ENCODE measurements around the gene KLF6.

Gene KLF6

DNA sequence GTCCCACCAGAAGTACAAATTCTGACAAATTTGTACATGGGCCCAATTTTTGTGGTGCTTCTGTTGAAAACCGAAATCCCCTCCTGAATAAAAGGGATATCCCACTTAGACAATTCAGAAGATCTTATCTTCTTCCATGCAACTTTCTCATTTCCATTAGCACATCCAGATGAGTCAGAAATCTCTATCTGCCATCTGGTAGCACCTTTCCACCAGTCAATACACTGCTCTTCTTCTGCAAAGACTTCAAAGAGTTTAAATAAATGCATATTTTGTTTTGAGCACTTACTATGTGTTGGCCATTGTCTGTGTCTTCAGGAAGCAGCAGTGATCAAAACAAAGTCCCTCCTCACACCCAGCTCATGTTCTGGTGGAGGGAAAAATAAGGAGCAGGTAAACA, 12.7 kb upstream of the KLF6 start:
- Histone ChIP-seq H3K27me3 (no peaks in the 10 kb centered on the region), H3K9me3 (no peaks in the 10 kb centered on the region; the same call in 1 of the 2 replicates), H3K36me3 (no peaks in the 10 kb centered on the region), H3K4me1 (peaks cover 17% of the 10 kb centered on the region), H3K4me3 (ENCODE audit: low read depth, low read length) (no peak overlapping the region)
- TF ChIP-seq, protein P1, sequence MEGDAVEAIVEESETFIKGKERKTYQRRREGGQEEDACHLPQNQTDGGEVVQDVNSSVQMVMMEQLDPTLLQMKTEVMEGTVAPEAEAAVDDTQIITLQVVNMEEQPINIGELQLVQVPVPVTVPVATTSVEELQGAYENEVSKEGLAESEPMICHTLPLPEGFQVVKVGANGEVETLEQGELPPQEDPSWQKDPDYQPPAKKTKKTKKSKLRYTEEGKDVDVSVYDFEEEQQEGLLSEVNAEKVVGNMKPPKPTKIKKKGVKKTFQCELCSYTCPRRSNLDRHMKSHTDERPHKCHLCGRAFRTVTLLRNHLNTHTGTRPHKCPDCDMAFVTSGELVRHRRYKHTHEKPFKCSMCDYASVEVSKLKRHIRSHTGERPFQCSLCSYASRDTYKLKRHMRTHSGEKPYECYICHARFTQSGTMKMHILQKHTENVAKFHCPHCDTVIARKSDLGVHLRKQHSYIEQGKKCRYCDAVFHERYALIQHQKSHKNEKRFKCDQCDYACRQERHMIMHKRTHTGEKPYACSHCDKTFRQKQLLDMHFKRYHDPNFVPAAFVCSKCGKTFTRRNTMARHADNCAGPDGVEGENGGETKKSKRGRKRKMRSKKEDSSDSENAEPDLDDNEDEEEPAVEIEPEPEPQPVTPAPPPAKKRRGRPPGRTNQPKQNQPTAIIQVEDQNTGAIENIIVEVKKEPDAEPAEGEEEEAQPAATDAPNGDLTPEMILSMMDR (IDR thresholded peaks at IDR 0.05; ENCODE audit: low read depth, low read length), result no peak
- no peak for DNase-seq

DNA sequence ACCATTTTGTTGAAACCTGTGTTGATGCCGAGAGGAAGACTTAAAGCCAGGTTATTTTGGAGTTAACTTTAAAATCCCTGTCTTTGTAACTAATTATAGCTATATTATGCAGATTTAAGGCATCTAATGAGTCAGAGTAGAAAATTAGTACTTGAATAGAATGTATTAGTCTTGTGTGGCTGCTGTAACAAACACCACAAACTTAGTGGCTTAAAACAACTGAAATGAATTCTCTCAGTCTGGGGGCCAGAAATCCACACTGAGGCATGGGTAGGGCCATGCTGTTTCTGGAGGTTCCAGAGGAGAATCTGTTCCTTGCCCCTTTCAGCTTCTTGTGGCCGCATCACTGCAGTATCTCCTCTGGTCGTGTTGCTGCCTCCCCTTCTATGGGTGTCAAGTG, 8.5 kb upstream of the KLF6 start:
- no peak for DNase-seq
- Histone ChIP-seq H3K36me3 (no peaks in the 10 kb centered on the region), H3K27me3 (no peaks in the 10 kb centered on the region), H3K9me3 (no peaks in the 10 kb centered on the region), H3K4me3 (ENCODE audit: low read depth, low read length) (no peak overlapping the region), H3K4me1 (no peaks in the 10 kb centered on the region)
- TF ChIP-seq, protein P1 (IDR thresholded peaks at IDR 0.05; ENCODE audit: low read depth, low read length), result no peak

DNA sequence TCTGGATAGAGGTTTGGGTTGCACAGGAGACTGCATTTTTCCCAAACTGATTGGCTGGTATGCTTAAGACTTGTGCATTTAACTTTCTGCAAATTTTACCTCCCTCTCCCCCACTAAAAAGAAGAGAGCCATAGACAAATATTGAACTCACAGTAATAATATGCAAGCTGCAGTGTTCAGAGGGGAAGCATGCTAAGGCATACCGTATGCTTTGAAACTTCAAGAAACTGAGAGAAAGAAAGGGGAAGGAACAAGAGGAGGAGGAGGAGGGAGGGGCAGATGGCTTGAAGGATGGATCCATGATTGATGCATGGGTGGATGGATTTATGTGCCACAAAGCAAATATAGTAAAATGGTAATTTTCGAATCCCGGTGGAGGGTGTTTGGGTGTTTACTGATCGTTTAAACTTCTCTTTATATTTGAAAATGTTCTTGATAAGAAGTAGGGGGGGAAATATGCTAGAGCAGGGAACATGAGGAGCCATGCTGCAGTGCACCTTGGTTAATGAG, 7.8 kb upstream of the KLF6 start:
- TF ChIP-seq, protein P1 (IDR thresholded peaks at IDR 0.05; ENCODE audit: low read depth, low read length), result no peak
- Histone ChIP-seq H3K4me1 (no peaks in the 10 kb centered on the region), H3K36me3 (no peaks in the 10 kb centered on the region), H3K9me3 (no peaks in the 10 kb centered on the region), H3K27me3 (no peaks in the 10 kb centered on the region), H3K4me3 (ENCODE audit: low read depth, low read length) (no peak overlapping the region)
- no peak for DNase-seq

DNA sequence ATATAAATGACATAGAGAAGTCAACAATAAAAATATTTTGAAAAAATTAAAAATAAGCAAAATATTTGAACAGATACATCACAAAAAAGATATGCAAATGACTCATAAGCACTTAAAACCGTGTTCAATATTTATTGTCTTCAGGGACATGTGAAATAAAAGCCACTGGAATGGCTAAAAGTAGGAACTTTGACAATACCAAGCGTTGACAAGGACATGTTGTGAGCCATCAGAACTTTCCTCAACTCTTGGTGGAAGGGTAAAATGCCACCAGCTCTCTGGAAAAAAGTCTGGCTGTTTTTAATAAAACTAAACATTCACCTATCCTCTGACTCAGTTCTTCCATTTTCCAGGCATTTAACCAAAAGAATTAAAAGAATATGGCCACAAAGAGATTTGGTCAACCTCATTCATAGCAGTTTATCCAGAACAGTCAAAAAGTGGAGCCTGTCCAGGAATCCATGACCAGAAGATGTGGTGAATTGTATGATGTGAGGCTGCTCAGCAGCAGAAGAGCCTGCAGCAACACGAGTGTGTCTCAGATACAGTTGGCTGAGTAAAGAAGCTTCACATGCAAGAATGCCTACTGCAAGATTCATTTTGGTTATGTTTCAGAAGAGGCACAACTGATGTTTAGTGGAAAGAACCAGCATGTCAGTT, 7.1 kb upstream of the KLF6 start:
- Histone ChIP-seq H3K4me1 (no peaks in the 10 kb centered on the region), H3K9me3 (no peaks in the 10 kb centered on the region), H3K4me3 (ENCODE audit: low read depth, low read length) (no peak overlapping the region), H3K36me3 (no peaks in the 10 kb centered on the region), H3K27me3 (no peaks in the 10 kb centered on the region)
- no peak for DNase-seq
- TF ChIP-seq, protein P1 (IDR thresholded peaks at IDR 0.05; ENCODE audit: low read depth, low read length), result no peak

DNA sequence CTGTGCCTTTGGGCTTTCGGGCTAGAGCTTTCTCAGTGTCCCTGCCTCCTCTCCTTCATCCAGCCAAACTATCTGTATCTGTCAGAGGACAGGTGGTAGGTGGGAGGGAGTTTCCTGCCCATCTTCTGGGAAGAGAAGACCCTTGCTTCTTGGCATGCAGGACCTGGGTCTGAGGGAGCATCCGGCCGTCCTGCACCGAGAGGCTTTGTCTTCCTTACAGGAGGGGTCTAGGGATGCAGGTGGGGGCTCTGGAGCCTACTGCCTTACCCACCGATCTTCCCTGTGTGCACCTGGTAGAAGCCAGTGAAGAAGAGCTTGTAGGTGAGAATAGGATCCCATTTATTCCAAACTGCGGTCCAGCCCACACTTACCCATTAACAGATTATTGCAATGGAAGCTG, 5.8 kb upstream of the KLF6 start:
- no peak for DNase-seq
- H3K4me1 ChIP-seq, result peaks cover 3% of the 10 kb centered on the region; the same call in 1 of the 2 replicates
- H3K4me3 ChIP-seq (ENCODE audit: low read depth, low read length), result no peak overlapping the region
- no peaks in the 10 kb centered on the region for H3K36me3 ChIP-seq
- TF ChIP-seq, protein P1 (IDR thresholded peaks at IDR 0.05; ENCODE audit: low read depth, low read length), result no peak
- H3K9me3 ChIP-seq, result no peaks in the 10 kb centered on the region
- H3K27me3 ChIP-seq, result no peaks in the 10 kb centered on the region

DNA sequence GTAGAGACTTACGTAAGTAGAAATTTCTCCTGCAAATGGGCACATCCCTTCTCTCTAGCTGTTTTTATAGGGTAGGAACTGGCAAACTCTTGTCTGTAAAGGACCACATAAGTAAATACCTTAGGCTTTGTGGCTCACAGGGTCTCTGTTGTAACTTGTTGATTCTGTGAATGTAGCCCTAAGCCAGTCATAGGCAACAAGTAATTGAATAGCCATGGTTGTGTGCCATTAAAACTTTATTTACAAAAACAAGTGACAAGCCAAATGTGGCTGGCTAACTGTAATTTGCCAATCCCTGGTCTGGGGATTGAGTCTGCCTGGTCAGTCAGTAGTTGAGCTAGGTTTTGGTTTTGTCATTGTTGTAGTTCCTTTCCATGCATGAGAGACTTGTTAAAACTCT, 5.3 kb upstream of the KLF6 start:
- TF ChIP-seq, protein P1 (IDR thresholded peaks at IDR 0.05; ENCODE audit: low read depth, low read length), result no peak
- Histone ChIP-seq H3K36me3 (no peaks in the 10 kb centered on the region), H3K4me1 (peaks cover 3% of the 10 kb centered on the region; the same call in 1 of the 2 replicates), H3K9me3 (no peaks in the 10 kb centered on the region), H3K4me3 (ENCODE audit: low read depth, low read length) (no peak overlapping the region), H3K27me3 (no peaks in the 10 kb centered on the region)
- DNase-seq, result no peak

All from BE2C (cell line).